A673 (cell line): ENCODE data around the gene SHISA7. TPM values are rescaled to one million over a fixed set of nuclear protein-coding genes. Genes with fewer than 3 reads are reported as not detected.

Experiments
- BruUV-seq: library from RNA; stranded (reverse); fragments of 400-500 nt; replicated peaks from 2 replicates; lab custom pipeline; 2021; lab: Mats Ljungman, UMichigan
- CTCF ChIA-PET: fragments of 300-600 bp; sonication (Branson Sonifier 250); formaldehyde crosslinking; loops from one replicate; lab custom pipeline; 2022; ENCODE audit warnings: antibody characterized with exemption; lab: Charles Lee
- POLR2A ChIA-PET: fragments of 300-600 bp; sonication (Branson Sonifier 250); formaldehyde crosslinking; loops from one replicate; lab custom pipeline; 2022; ENCODE audit warnings: antibody characterized with exemption; ENCODE audit not compliant: low non-redundant PET; lab: Charles Lee
- DNase-seq: peaks from one replicate; pipeline ENCODE4 v3.0.0-alpha.2; 2015; ENCODE audit warnings: low spot score
- H3K27ac ChIP-seq: fragments of 200-600 bp; sonication (generic); 2 replicates; pipeline ENCODE4 v1.5.1; 2016; ENCODE audit warnings: mixed run types, low read depth, mild to moderate bottlenecking, mixed read lengths, antibody characterized with exemption, low read length; ENCODE audit not compliant: poor library complexity, severe bottlenecking
- H3K27me3 ChIP-seq: fragments of 200-600 bp; sonication (generic); replicated peaks from 2 replicates; pipeline ENCODE4 v1.6.1; 2017; ENCODE audit warnings: mixed run types, low read depth, mild to moderate bottlenecking, mixed read lengths, antibody characterized with exemption, low read length; ENCODE audit not compliant: insufficient read depth, poor library complexity
- H3K36me3 ChIP-seq: fragments of 200-600 bp; sonication (generic); 2 replicates; pipeline ENCODE4 v1.6.1; 2016; ENCODE audit warnings: mixed run types, mild to moderate bottlenecking, mixed read lengths, antibody characterized with exemption, low read length; ENCODE audit not compliant: insufficient read depth, poor library complexity, severe bottlenecking
- H3K4me1 ChIP-seq: fragments of 200-600 bp; sonication (generic); 2 replicates; pipeline ENCODE4 v1.6.1; 2017; ENCODE audit warnings: mixed run types, mild to moderate bottlenecking, mixed read lengths, antibody characterized with exemption, low read length; ENCODE audit not compliant: insufficient read depth, poor library complexity, severe bottlenecking
- H3K4me3 ChIP-seq: fragments of 200-600 bp; sonication (generic); 2 replicates; pipeline ENCODE4 v1.5.1; 2016; ENCODE audit warnings: low read depth, mixed run types, mild to moderate bottlenecking, mixed read lengths, low read length; ENCODE audit not compliant: poor library complexity, severe bottlenecking
- H3K9me3 ChIP-seq: fragments of 200-600 bp; sonication (generic); 2 replicates; pipeline ENCODE4 v1.6.1; 2016; ENCODE audit warnings: mixed run types, low read depth, mild to moderate bottlenecking, mixed read lengths, antibody characterized with exemption, low read length; ENCODE audit not compliant: poor library complexity, severe bottlenecking
- CTCF ChIP-seq: fragments of 300-800, 200-600 bp; sonication (generic); conservative IDR thresholded peaks from 2 replicates; pipeline ENCODE4 v1.5.1; 2017; ENCODE audit warnings: low read depth, mild to moderate bottlenecking, antibody characterized with exemption, low read length, moderate library complexity, mixed read lengths
- EZH2 ChIP-seq: fragments of 200-600 bp; sonication (generic); IDR thresholded peaks from 2 replicates; pipeline ENCODE4 v1.6.1; 2017; ENCODE audit warnings: borderline replicate concordance, low read depth, mild to moderate bottlenecking, mixed read lengths, antibody characterized with exemption, low read length; ENCODE audit not compliant: poor library complexity, severe bottlenecking
- intact Hi-C: fragments of 100-400 bp; cut with micrococcal nuclease; formaldehyde crosslinking; loops from one replicate; pipeline ENCODE4 v1.10.0; 2022; ENCODE audit not compliant: unreplicated experiment
- total RNA-seq: library from RNA; stranded (reverse); gene quantifications from 2 replicates; pipeline ENCODE4 v1.2.3, GENCODE V29; 2021

SHISA7 gene
- total RNA-seq, 1 experiment from 2014 or later = 0.21 TPM

- H3K27me3 ChIP-seq = no peaks in the 10 kb centered on the region
- DNase-seq = no peak
- no peak overlapping the region for H3K27ac ChIP-seq
- TF ChIP-seq CTCF (no peak), EZH2 (no peak)
- no peaks in the 10 kb centered on the region for H3K9me3 ChIP-seq
- ChIA-PET POLR2A (no interaction called here), CTCF (no interaction called here)
- intact Hi-C loops = no loop called here
- H3K36me3 ChIP-seq = no peaks in the 10 kb centered on the region
- no TSS peak for BruUV-seq
- H3K4me3 ChIP-seq = no peak overlapping the region
- H3K4me1 ChIP-seq = peaks cover 14% of the 10 kb centered on the region
Measured at GRCh38 chr19:55479045-55479444, 35.9 kb upstream of the SHISA7 start.

GRCh38 chr19:55478364-55478763 is 35.3 kb upstream of the SHISA7 start:
- H3K4me3 ChIP-seq = no peak overlapping the region
- H3K27ac ChIP-seq = no peak overlapping the region
- H3K9me3 ChIP-seq = no peaks in the 10 kb centered on the region
- CTCF ChIA-PET = no interaction called here
- no peaks in the 10 kb centered on the region for H3K27me3 ChIP-seq
- POLR2A ChIA-PET = no interaction called here
- DNase-seq = no peak
- TF ChIP-seq EZH2 (no peak), CTCF (no peak)
- intact Hi-C loops = no loop called here
- H3K4me1 ChIP-seq = peaks cover 14% of the 10 kb centered on the region
- H3K36me3 ChIP-seq = no peaks in the 10 kb centered on the region
- BruUV-seq = no TSS peak

GRCh38 chr19:55477905-55478304 is 34.8 kb upstream of the SHISA7 start:
- BruUV-seq = no TSS peak
- intact Hi-C loops = no loop called here

More at GRCh38 chr19:55477905-55478304, 34.8 kb upstream of the SHISA7 start:
- no peak for TF ChIP-seq CTCF
- H3K4me1 ChIP-seq = peaks cover 14% of the 10 kb centered on the region
- CTCF ChIA-PET = interaction anchor here (1.6 kb wide), 1 partner anchor 155 kb away, joined by 4 read pairs; no protein-coding TSS in a partner anchor
- H3K4me3 ChIP-seq = peak overlapping the region; percentile 56
- H3K27me3 ChIP-seq = no peaks in the 10 kb centered on the region
- H3K27ac ChIP-seq = peak overlapping the region; percentile 62
- no peaks in the 10 kb centered on the region for H3K36me3 ChIP-seq
- no peaks in the 10 kb centered on the region for H3K9me3 ChIP-seq
- DNase-seq = no peak
- POLR2A ChIA-PET = no interaction called here
